ENCODE measurements around the gene NYNRIN. TPM values are rescaled to one million over a fixed set of nuclear protein-coding genes. Genes with fewer than 3 reads are reported as not detected.
"Not testable (repeated sequence)": the region's sequence is repeated elsewhere in the genome, so short reads cannot be mapped to it uniquely, and the experiment has no call there.

NYNRIN gene
- total RNA-seq, 2 experiments from 2014 or later, result 0.05 to 0.50 TPM

DNA sequence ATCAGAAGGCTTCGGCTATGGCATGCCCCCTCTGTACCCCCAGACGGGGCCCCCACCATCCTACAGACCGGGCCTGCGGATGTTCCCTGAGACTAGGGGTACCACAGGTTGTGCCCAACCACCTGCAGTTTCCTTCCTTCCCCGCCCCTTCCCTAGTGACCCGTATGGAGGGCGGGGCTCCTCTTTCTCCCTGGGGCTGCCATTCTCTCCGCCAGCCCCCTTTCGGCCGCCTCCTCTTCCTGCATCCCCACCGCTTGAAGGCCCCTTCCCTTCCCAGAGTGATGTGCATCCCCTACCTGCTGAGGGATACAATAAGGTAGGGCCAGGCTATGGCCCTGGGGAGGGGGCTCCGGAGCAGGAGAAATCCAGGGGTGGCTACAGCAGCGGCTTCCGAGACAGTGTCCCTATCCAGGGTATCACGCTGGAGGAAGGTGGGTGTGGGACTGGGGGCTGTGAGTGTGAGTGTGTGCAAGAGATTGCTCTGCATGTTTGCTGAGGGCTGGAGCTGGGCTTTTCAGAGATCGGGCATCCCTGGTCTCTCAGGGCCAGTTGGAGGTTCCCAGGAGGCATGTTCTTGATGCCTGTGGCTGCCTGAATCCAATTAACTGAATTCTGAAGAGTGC lies 22.2 kb upstream of the NYNRIN start:
- DNase-seq (no peak), ATAC-seq (no peak)
- no peaks in the 10 kb centered on the region for H3K9me3 Mint-ChIP-seq (ENCODE audit: low read depth)
- no peaks in the 10 kb centered on the region for H3K36me3 Mint-ChIP-seq
- no peaks in the 10 kb centered on the region for H3K4me1 Mint-ChIP-seq
- CTCF ChIA-PET, result no interaction called here
- no peak overlapping the region for H3K4me3 Mint-ChIP-seq
- peaks cover 3% of the 10 kb centered on the region for H3K27me3 Mint-ChIP-seq
- H3K27ac Mint-ChIP-seq, result no peak overlapping the region

DNA sequence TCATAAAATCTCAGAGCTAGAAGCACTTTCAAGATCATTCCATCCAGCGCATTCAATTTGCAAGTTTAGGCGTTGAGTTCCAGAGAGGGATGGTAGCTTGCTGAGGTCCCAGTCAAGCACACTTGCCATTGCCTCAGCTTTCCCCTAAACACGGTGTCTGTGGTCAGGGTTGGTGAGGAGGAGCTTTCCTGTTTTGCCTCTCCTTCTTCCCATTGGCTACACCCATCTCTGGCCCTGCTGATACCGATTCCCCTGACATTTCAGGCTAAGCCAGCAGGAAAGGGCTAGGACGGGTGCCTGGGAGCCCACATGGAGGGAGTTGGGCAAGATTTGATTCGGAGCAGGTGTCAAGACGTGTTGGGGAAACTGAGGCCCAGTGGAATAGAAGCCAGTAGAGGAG lies 21.7 kb upstream of the NYNRIN start:
- Mint-ChIP-seq H3K9me3 (ENCODE audit: low read depth) (no peaks in the 10 kb centered on the region), H3K36me3 (no peaks in the 10 kb centered on the region), H3K4me3 (no peak overlapping the region), H3K27me3 (peaks cover 3% of the 10 kb centered on the region), H3K27ac (no peak overlapping the region), H3K4me1 (no peaks in the 10 kb centered on the region)
- DNase-seq (no peak), ATAC-seq (no peak)
- CTCF ChIA-PET, result no interaction called here

DNA sequence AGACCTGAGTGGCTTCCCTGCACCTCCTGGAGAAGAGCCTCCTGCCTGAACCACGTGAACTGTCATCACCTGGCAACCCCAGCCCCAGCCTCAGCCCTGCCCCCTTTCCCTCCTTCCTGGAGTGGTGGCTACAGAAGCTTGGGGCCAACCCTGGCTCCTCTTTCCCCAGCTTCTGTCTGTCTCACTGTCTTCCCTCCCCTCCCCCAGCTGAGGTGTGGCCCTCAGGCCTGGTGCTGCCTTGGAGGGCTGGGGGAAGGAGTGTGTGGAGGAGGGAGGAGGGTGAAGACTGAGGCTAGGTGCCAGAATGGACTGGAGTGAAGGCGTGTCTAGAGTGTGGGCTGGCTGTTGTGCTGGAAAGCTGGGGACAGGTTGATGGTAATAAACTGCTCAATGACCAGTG lies 21.1 kb upstream of the NYNRIN start:
- CTCF ChIA-PET, result interaction anchor here (0.8 to 1.7 kb wide), 2 partner anchors 44 to 54 kb away, joined by 3 to 4 read pairs; no protein-coding TSS in a partner anchor
- ATAC-seq (no peak), DNase-seq (no peak)
- H3K4me3 Mint-ChIP-seq, result no peak overlapping the region
- no peak overlapping the region for H3K27ac Mint-ChIP-seq
- H3K9me3 Mint-ChIP-seq (ENCODE audit: low read depth), result no peaks in the 10 kb centered on the region
- H3K27me3 Mint-ChIP-seq, result peaks cover 3% of the 10 kb centered on the region
- no peaks in the 10 kb centered on the region for H3K36me3 Mint-ChIP-seq
- no peaks in the 10 kb centered on the region for H3K4me1 Mint-ChIP-seq

DNA sequence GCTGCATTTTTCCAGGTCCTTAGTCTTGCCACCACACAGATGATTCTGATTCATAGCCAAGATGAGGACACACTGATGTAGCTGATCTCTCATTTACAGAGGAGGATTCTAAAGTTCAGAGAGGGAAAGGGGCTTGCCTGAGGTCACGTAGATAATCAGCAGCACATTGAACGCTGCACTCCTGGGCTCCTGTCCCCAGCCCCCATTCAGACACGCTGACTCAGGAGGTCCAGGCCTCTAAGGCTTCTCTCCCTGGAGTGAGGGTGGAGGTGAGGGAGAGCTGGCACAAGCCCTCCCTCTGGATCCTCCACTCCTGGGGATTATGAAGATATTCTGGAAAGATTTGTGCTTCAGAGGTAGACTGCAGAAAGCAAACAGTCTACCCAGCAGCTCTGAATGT lies 20.5 kb upstream of the NYNRIN start:
- no peaks in the 10 kb centered on the region for H3K36me3 Mint-ChIP-seq
- no peak overlapping the region for H3K27ac Mint-ChIP-seq
- ATAC-seq (no peak), DNase-seq (no peak)
- no peaks in the 10 kb centered on the region for H3K9me3 Mint-ChIP-seq (ENCODE audit: low read depth)
- H3K4me1 Mint-ChIP-seq, result no peaks in the 10 kb centered on the region
- no peak overlapping the region for H3K4me3 Mint-ChIP-seq
- peaks cover 3% of the 10 kb centered on the region for H3K27me3 Mint-ChIP-seq
- CTCF ChIA-PET, result interaction anchor here (0.5 to 1.7 kb wide), 3 partner anchors 45 to 104 kb away, joined by 3 to 4 read pairs (median 3); no protein-coding TSS in a partner anchor

DNA sequence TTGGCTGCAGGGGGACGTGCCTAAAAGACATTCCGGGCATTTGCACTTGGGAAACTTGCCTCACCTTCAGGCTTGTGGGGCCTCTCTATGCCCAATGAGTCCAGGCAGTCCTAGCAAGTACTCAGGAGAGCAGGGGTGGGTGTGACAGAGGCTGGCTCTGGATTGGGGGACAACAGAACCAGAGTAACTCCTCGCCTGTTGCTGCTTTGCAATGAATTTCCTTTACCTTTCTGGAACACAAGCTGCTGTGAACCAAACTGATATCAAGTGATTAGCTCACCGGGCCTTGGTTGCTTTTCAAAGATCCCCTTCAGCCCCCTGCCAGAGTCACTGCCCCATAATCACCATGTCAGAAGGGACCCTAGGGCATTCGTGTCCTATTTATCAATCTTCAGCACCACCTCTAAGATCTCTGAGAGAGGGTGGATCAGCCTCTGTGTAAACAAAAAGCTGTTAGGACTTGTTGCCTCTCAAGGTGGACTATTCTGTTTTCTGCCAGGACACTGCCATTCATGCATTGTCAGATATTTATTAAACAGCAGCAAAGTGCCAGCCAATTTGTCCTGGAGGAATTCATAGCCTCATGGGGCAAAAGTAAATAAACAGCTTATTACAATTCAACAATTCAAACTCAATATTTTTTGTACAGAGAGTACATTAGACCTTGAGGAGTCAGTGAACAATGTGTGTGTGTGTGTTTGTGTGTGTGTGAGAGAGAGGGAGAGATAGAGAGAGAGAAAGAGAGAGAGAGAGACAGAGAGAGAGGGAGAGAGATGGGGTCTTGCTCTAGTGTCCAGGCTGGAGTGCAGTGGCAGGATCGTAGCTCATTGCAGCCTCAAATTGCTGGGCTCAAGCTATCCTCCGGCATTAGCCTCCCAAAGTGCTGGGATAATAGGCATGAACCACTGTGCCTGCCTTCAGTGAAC lies 19.6 kb upstream of the NYNRIN start:
- Mint-ChIP-seq H3K36me3 (no peaks in the 10 kb centered on the region), H3K4me1 (no peaks in the 10 kb centered on the region), H3K4me3 (no peak overlapping the region), H3K27me3 (no peaks in the 10 kb centered on the region), H3K27ac (no peak overlapping the region), H3K9me3 (ENCODE audit: low read depth) (no peaks in the 10 kb centered on the region)
- ATAC-seq, result no peak
- no peak for DNase-seq
- CTCF ChIA-PET, result interaction anchor here (0.5 to 1.7 kb wide), 2 partner anchors 52 to 105 kb away, joined by 3 to 4 read pairs; no protein-coding TSS in a partner anchor

GRCh38 chr14:24379907-24380730 lies 18.7 kb upstream of the NYNRIN start:
- ATAC-seq, result no peak
- no peaks in the 10 kb centered on the region for H3K27me3 Mint-ChIP-seq
- DNase-seq, result no peak
- H3K4me3 Mint-ChIP-seq, result no peak overlapping the region
- no peak overlapping the region for H3K27ac Mint-ChIP-seq
- H3K9me3 Mint-ChIP-seq (ENCODE audit: low read depth), result no peaks in the 10 kb centered on the region
- no peaks in the 10 kb centered on the region for H3K36me3 Mint-ChIP-seq
- no peaks in the 10 kb centered on the region for H3K4me1 Mint-ChIP-seq
- CTCF ChIA-PET, result no interaction called here

GRCh38 chr14:24381363-24382063 lies 17.3 kb upstream of the NYNRIN start:
- CTCF ChIA-PET, result no interaction called here
- H3K4me1 Mint-ChIP-seq, result no peaks in the 10 kb centered on the region
- H3K4me3 Mint-ChIP-seq, result no peak overlapping the region
- H3K9me3 Mint-ChIP-seq (ENCODE audit: low read depth), result no peaks in the 10 kb centered on the region
- no peak overlapping the region for H3K27ac Mint-ChIP-seq
- DNase-seq (no peak), ATAC-seq (no peak)
- no peaks in the 10 kb centered on the region for H3K36me3 Mint-ChIP-seq
- peaks cover 5% of the 10 kb centered on the region for H3K27me3 Mint-ChIP-seq

DNA sequence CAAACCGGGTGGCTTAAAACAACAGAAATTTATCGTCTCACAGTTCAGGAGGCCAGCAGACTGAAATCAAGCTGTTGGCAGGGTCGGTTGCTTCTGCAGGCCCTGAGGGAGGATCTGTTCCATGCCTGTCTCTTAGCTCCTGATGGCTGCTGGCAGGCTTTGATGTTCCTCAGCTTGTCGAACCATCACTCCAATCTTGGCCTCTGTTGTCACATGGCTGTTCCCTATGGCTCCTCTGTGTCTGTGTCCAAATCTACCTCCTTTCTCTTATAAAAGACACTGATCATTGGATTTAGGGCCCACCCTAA lies 16.8 kb upstream of the NYNRIN start:
- ATAC-seq (no peak), DNase-seq (no peak)
- Mint-ChIP-seq H3K9me3 (ENCODE audit: low read depth) (no peaks in the 10 kb centered on the region), H3K36me3 (no peaks in the 10 kb centered on the region), H3K27ac (no peak overlapping the region), H3K27me3 (peaks cover 10% of the 10 kb centered on the region), H3K4me3 (no peak overlapping the region), H3K4me1 (no peaks in the 10 kb centered on the region)
- CTCF ChIA-PET, result no interaction called here

- Mint-ChIP-seq H3K27me3 (peaks cover 25% of the 10 kb centered on the region), H3K4me1 (no peaks in the 10 kb centered on the region), H3K9me3 (ENCODE audit: low read depth) (no peaks in the 10 kb centered on the region), H3K27ac (no peak overlapping the region), H3K36me3 (no peaks in the 10 kb centered on the region), H3K4me3 (no peak overlapping the region)
- CTCF ChIA-PET, result no interaction called here
- DNase-seq (no peak), ATAC-seq (no peak)
Measured at GRCh38 chr14:24384169-24384568, 14.6 kb upstream of the NYNRIN start.

- H3K27me3 Mint-ChIP-seq, result peaks cover 32% of the 10 kb centered on the region
- H3K27ac Mint-ChIP-seq, result no peak overlapping the region
- no peak for ATAC-seq
- no peaks in the 10 kb centered on the region for H3K4me1 Mint-ChIP-seq
- no peak for DNase-seq
- no peaks in the 10 kb centered on the region for H3K36me3 Mint-ChIP-seq
- CTCF ChIA-PET, result interaction anchor here (1.1 kb wide), 1 partner anchor 46 kb away, joined by 4 read pairs; no protein-coding TSS in a partner anchor
- H3K9me3 Mint-ChIP-seq (ENCODE audit: low read depth), result no peaks in the 10 kb centered on the region
- no peak overlapping the region for H3K4me3 Mint-ChIP-seq
Measured at GRCh38 chr14:24385524-24385923, 13.3 kb upstream of the NYNRIN start.

- no peak for ATAC-seq
- no peak overlapping the region for H3K4me3 Mint-ChIP-seq
- no peaks in the 10 kb centered on the region for H3K36me3 Mint-ChIP-seq
- DNase-seq, result no peak
- H3K27ac Mint-ChIP-seq, result no peak overlapping the region
- CTCF ChIA-PET, result interaction anchor here (0.9 kb wide), 1 partner anchor 9 kb away, joined by 3 read pairs; no protein-coding TSS in a partner anchor
- peaks cover 41% of the 10 kb centered on the region for H3K27me3 Mint-ChIP-seq
- H3K9me3 Mint-ChIP-seq (ENCODE audit: low read depth), result no peaks in the 10 kb centered on the region
- no peaks in the 10 kb centered on the region for H3K4me1 Mint-ChIP-seq
Measured at GRCh38 chr14:24387009-24387345, 11.8 kb upstream of the NYNRIN start.

DNA sequence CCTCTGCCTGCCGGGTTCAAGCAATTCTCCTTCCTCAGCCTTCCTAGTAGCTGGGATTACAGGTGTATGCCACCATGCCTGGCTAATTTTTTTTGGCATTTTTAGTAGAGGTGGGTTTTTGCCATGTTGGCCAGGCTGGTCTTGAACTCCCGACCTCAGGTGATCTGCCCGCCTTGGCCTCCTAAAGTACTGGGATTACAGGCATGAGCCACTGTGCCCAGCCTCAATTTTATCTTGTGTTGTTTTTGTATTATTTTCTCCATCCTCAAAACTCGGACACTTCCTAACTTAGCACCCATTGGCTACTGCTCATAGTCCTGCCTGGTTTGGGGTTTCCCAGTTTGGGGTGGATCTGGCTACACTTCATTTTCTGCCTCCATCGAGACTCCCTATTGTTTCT lies 11.2 kb upstream of the NYNRIN start:
- H3K27ac Mint-ChIP-seq; CTCF ChIA-PET; H3K4me1 Mint-ChIP-seq; ATAC-seq; H3K9me3 Mint-ChIP-seq (ENCODE audit: low read depth); DNase-seq; H3K4me3 Mint-ChIP-seq; H3K36me3 Mint-ChIP-seq: not testable (repeated sequence)
- H3K27me3 Mint-ChIP-seq, result peaks cover 44% of the 10 kb centered on the region
